Fibroblast of peridontal ligament (primary cell): ENCODE results near the gene GLIS2.
"Not testable (repeated sequence)": the region's sequence is repeated elsewhere in the genome, so short reads cannot be mapped to it uniquely, and the experiment has no call there.

Experiments used
- DNase-seq: peaks from one replicate; pipeline ENCODE4 v3.0.0-alpha.2; 2010; ENCODE audit errors: extremely low read depth

The GLIS2 gene

DNA sequence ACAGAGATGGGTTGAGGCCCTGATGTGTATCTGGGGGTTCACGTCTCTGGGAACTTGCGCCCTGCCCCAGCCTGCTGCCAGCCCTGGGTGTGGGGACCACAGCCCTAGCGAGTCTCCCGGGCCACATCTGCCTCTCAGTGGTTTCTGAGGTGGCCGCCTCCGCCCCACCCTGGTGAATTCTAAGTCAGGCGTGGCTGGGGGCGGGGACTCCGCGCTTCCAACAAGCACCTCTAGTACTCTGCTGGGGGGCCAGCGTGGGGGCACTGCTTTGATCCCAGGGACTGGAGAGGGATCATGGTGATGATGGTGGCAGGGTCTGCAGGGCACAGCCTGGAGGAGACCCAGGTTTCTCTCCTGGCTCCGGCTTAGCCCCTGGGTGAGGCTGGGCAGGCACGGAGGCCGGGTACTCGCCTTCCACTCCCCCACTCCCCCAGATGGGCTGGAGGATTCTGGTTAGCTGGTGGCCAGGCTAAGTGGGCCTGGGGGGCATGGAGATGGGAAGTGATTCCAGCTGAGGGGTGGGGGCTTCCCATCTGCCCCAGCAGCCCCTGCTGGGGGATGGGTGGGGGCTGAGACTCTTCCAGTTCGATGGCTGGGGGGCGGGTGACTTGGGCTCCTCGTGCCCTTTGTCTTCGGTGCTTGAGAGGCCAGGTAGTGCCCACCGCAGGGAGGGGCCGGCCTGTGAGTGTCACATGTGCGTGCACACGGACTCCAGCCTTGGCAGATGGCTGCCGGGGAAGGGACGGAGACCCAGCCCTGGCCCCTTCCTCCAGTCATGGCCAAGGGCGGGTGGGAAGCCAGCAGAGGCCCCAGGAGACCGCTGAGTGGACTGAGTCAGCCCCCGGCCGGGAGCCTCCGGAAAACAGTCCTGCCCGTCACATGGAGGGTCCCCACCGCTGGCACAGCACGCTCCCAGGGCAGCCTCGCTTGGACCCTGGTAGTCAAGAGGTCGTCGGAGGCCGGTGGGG is 3.9 kb downstream of the GLIS2 start:
- DNase-seq: no peak

GRCh38 chr16:4320571-4321137 is 4.8 kb downstream of the GLIS2 start:
- DNase-seq: no peak

DNA sequence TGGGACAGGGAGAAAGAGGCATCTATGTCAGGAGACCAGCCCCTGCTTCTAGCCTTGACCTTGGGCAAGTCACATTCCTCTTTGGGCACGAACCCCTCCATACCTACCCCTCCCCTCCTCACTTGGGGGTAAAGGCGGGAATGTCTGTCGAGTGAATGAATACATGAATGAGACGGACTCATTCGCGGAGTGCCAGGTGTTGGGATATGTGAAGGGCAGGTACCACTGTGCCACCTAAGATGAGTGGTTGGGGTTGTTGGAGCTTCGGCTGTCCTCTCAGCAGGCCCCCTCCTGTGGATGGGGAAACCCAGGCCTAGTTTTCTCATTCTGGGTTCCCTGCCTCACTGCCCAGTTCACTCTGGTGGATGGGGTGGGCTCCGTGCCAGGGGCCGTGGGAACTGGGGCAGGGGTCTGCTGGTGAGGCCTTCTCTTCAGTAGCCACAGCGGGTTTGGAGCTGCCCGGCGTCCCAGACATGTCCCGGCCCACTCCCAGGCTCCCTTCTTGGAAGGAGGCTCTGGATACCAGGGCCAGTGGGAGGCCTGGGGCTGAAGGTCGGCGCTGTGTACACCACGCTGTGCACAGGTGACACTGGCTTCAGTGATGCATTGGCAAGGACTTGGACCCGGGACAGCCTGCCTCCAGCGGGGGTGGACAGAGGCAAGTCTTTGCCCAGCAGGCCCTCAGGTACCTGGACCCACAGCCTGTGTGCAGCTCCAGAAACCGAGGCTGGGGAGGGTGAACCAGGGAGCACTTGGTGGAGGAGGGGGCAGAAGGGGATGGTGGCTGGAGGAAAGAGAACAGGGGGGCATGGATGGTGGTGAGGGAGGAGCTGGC is 5.6 kb downstream of the GLIS2 start:
- no peak for DNase-seq

GRCh38 chr16:4322121-4323052 is 6.5 kb downstream of the GLIS2 start:
- no peak for DNase-seq

- DNase-seq: no peak
These were observed 7.4 kb downstream of the GLIS2 start for GRCh38 chr16:4323071-4323844.

- DNase-seq: peak; percentile 57
These were observed 8.1 kb downstream of the GLIS2 start for GRCh38 chr16:4323845-4324488.

DNA sequence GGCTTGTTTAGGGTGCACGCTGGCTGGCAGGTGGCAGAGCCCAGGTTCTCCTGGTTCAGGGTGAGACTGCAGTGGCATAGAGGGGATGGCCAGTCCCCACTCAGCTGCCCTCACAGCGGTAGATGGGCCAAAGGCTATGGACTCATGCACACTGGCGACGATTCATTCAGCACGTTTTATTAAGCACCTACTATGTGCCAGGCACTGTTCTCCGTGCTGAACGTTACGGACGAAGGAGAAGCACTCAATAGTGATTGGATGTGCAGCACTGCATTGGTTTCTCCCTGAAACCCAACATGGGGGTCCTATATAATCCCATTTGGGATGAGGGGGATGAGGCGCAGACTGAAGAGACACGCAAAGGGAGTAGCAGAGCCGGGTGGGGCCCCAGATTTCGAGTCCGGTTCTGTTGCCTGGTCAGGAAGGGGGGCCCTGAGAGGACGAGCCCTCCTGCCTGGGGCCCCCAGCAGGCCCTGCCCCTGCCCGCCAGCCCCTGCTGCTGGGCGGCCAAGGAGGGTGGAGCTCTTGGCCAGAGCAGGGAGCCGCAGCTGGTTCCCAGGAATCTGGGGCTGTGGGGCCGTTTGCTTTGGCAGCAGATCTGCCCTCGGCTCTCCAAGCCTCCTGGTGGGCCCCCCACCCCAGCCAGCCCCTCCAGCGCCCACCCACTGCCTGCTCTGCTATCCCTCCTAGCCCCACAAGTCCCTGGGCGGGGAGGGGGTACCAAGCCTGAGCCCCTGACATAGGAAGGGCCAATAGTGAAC is 8.8 kb downstream of the GLIS2 start:
- no peak for DNase-seq

GRCh38 chr16:4325253-4325758 is 9.4 kb downstream of the GLIS2 start:
- no peak for DNase-seq

- no peak for DNase-seq
These were observed 11.6 kb downstream of the GLIS2 start for GRCh38 chr16:4327386-4328045.

GRCh38 chr16:4328046-4328781 is 12.3 kb downstream of the GLIS2 start:
- DNase-seq: peak; percentile 72

DNA sequence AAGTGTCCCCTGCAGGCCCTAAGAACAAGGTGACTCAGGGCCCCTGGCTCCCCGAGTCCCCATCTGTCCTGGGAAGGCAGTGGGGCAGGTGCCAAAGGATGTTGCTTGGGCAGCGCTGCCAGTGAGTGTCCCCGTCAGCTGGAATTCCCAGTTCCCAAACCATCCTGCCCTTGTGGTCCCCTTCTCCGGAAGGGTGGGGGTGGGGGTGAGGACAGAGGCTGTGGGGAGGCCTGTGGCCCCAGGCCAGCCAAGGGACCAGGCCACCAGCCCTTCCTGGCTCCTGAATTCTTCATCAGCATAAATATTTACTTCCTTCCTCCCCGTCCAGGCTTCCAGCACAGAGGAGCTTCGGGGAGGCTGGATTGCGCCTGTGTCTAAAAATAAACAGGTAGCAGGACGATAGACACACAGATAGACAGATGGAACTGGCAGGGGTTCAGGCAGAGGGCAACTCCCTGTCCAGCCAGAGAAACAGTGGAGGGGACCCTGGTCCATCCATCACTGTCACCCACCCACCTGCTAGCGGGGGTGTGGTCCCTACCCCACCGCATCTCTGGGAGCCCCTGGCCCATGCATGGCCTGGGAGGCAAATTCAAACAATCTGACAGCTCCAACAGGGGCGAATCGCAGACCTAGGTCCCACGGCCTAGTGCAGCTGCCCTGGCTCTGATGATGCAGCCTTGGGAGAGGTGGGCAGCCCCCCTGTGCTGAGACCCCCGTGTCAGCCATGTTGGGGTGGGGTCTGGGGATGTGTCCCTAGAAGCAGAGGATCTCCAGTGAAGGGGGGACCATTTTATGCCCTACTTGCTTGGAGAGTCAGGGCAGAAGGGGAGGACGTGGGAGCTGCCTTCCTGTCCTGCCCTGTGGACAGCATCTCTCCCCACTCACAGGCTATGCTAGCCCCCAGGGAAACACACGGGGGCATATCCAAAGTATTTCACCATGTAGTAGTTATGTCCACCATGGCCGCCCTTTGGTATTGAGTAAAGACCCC is 13.2 kb downstream of the GLIS2 start:
- no peak for DNase-seq

- DNase-seq: peak; percentile 66
These were observed 14.5 kb downstream of the GLIS2 start for GRCh38 chr16:4330277-4330874.

GRCh38 chr16:4332083-4332482 is 16.2 kb downstream of the GLIS2 start:
- DNase-seq: no peak

DNA sequence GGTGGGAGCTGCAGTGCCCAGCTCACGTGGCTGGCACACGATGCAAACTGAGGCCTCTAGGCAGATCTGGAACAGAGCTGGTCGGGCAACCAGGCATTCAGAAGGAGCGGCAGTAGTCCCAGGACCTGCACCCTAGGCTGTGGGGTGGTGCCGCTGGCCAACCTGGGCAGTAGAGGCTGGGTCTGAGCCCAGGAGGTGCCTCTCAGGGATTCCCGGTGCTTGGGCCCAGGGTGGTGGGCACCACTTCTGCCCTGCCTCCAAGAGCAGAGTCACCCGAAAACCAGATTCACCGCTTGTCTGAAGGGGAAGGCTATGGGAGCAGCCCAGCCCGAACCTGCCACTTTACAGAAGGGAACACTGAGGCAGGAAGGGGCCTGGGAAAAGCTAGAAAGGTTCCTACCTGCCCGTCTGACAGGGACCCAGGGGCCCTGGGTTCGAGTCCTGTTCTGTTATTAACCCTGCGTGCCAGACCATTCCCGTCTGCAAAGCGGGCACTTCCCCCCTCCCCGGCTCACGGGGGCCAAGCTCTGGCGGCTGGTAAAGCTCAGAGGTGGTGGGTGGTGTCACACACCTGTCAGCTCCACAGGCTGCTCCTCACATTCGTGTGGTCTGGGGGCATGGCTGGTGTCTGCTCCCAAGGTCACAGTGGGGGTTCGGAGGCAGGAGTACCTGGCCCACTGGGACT is 16.9 kb downstream of the GLIS2 start:
- no peak for DNase-seq

DNA sequence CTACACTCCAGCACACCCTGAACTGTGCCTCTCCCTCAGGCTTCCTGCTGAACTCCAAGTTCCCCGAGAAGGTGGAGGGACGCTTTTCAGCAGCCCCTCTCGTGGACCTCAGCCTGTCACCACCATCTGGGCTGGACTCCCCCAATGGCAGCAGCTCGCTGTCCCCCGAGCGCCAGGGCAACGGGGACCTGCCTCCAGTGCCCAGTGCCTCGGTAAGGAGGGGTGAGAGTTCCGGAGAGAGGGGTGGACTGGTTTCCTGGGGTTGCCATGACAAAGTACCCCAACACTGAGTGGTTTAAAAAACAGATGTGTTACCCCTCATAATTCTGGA is 17.4 kb downstream of the GLIS2 start:
- no peak for DNase-seq

- DNase-seq: not testable (repeated sequence)
These were observed 17.8 kb downstream of the GLIS2 start for GRCh38 chr16:4333714-4334113.
